ENCODE measurements around the gene THAP11. TPM values are rescaled to one million over a fixed set of nuclear protein-coding genes. Genes with fewer than 3 reads are reported as not detected.
A peak's percentile ranks its signal among the peaks of the same experiment; 100 is the strongest.
"Not testable (repeated sequence)": the region's sequence is repeated elsewhere in the genome, so short reads cannot be mapped to it uniquely, and the experiment has no call there.

The THAP11 gene
- total and polyA plus RNA-seq, 12 donors: 8.4 to 85.6 (median 29.6) TPM

GRCh38 chr16:67834242-67834614 is 7.9 kb upstream of the THAP11 start:
- 73 to 85% (median 82%) methylated on average over 10 of the region's 10 CpGs for WGBS, 4 donors
- peaks cover 0 to 30% of the 10 kb centered on the region in 2 donors for H3K36me3 ChIP-seq (replicated peaks in 1 of 2)
- intact Hi-C loops (cut with DNase I): no loop called here
- peak overlapping the region in 2 of 5 donors; percentile 9 to 56 for H3K27ac ChIP-seq
- peaks cover 10 to 15% of the 10 kb centered on the region in 2 donors for H3K4me1 ChIP-seq (replicated peaks in 1 of 2)
- peak overlapping the region in 2 of 4 donors; percentile 23 to 75 for H3K4me3 ChIP-seq
- H3K9me3 ChIP-seq (replicated peaks in 1 of 3): no peaks in the 10 kb centered on the region
- no peaks in the 10 kb centered on the region for H3K27me3 ChIP-seq
- no peak for TF ChIP-seq POLR2A (IDR thresholded peaks at IDR 0.05)
- TF ChIP-seq CTCF (IDR thresholded peaks at IDR 0.05): no peak
- no peak for DNase-seq

- H3K9me3 ChIP-seq (replicated peaks in 1 of 3); H3K27me3 ChIP-seq; DNase-seq; H3K4me3 ChIP-seq; H3K36me3 ChIP-seq (replicated peaks in 1 of 2); H3K27ac ChIP-seq; intact Hi-C loops (cut with DNase I): not testable (repeated sequence)
- peaks cover 15 to 19% of the 10 kb centered on the region in 2 donors for H3K4me1 ChIP-seq (replicated peaks in 1 of 2)
- WGBS, 4 donors: 82 to 91% (median 88%) methylated on average over 10 of the region's 10 CpGs
Measured at GRCh38 chr16:67837190-67837589, 4.9 kb upstream of the THAP11 start.

- no peaks in the 10 kb centered on the region for H3K9me3 ChIP-seq (replicated peaks in 1 of 3)
- intact Hi-C loops (cut with DNase I): no loop called here
Measured at GRCh38 chr16:67837811-67838210, 4.3 kb upstream of the THAP11 start.

GRCh38 chr16:67841198-67841815 is 813 bp upstream of the THAP11 start:
- H3K27ac ChIP-seq: peak overlapping the region in 4 of 5 donors; percentile 94 to 100 (median 98)
- no peaks in the 10 kb centered on the region for H3K9me3 ChIP-seq (replicated peaks in 1 of 3)
- no peak for TF ChIP-seq CTCF (IDR thresholded peaks at IDR 0.05)
- no peak for TF ChIP-seq POLR2A (IDR thresholded peaks at IDR 0.05)
- no peaks in the 10 kb centered on the region for H3K27me3 ChIP-seq
- WGBS, 4 donors: 45 to 55% (median 50%) methylated on average over 15 to 17 of the region's 17 CpGs
- H3K4me1 ChIP-seq (replicated peaks in 1 of 2): peaks cover 31 to 36% of the 10 kb centered on the region in 2 donors
- peak overlapping the region in 2 of 4 donors; percentile 75 to 94 for H3K4me3 ChIP-seq
- intact Hi-C loops (cut with DNase I): no loop called here
- no peaks in the 10 kb centered on the region for H3K36me3 ChIP-seq (replicated peaks in 1 of 2)
- no peak for DNase-seq

More at GRCh38 chr16:67837811-67838210, 4.3 kb upstream of the THAP11 start:
- 80 to 89% (median 85%) methylated on average over 2 of the region's 2 CpGs for WGBS, 4 donors
- DNase-seq: no peak
- no peak overlapping the region for H3K4me3 ChIP-seq
- no peaks in the 10 kb centered on the region for H3K36me3 ChIP-seq (replicated peaks in 1 of 2)
- H3K27me3 ChIP-seq: no peaks in the 10 kb centered on the region
- no peak for TF ChIP-seq CTCF (IDR thresholded peaks at IDR 0.05)
- no peak for TF ChIP-seq POLR2A (IDR thresholded peaks at IDR 0.05)
- H3K27ac ChIP-seq: no peak overlapping the region
- peaks cover 13 to 15% of the 10 kb centered on the region in 2 donors for H3K4me1 ChIP-seq (replicated peaks in 1 of 2)
